Transverse colon (tissue), 4 donors: ENCODE measurements around the gene IL13RA2.

ENCODE experiments used
- CTCF ChIP-seq, 5 experiments: fragments of 200-600 bp in 3 of 5; fragments of 450-650 bp in 2 of 5; sonication (generic) in 3 of 5; IDR thresholded peaks; 1 replicate in 2 of 5; 2 replicates in 3 of 5; pipeline ENCODE4 v1.5.1; 2016 to 2017; ENCODE audit warnings: antibody characterized with exemption in 5 of 5, inconsistent platforms in 3 of 5, mild to moderate bottlenecking in 2 of 5, moderate library complexity in 1 of 5
- EP300 ChIP-seq: sonication (generic); formaldehyde crosslinking; IDR thresholded peaks from one replicate; pipeline ENCODE4 v1.6.1; 2017; ENCODE audit warnings: antibody characterized with exemption, low read depth
- POLR2A ChIP-seq: fragments of 450-650 bp; IDR thresholded peaks from one replicate; pipeline ENCODE4 v1.6.1; 2016; ENCODE audit warnings: antibody characterized with exemption, mild to moderate bottlenecking, moderate library complexity
- POLR2AphosphoS5 ChIP-seq, 3 donors: sonication (generic); formaldehyde crosslinking; IDR thresholded peaks; one replicate each; pipeline ENCODE4 v1.6.1; 2016; ENCODE audit warnings: antibody characterized with exemption in 3 of 3

- no peak for TF ChIP-seq POLR2AphosphoS5 (IDR thresholded peaks at IDR 0.05)
- no peak for TF ChIP-seq POLR2A
- no peak for TF ChIP-seq CTCF (IDR thresholded peaks at IDR 0.05)
- no peak for TF ChIP-seq EP300
These were observed 31.3 kb downstream of the IL13RA2 start for GRCh38 chrX:114985967-114986592.
